GM12878 (cell line): ENCODE data around the gene RTN4RL1. TPM values are rescaled to one million over a fixed set of nuclear protein-coding genes. Genes with fewer than 3 reads are reported as not detected.

Experiments used
- ATAC-seq: fragments of 200-7000 bp; cut with Tn5 transposase; 3 replicates; pipeline ENCODE4 v1.9.1; 2020; ENCODE audit warnings: mild to moderate bottlenecking, moderate library complexity
- BruUV-seq: library from RNA; stranded (reverse); fragments of 400-500 nt; replicated peaks from 2 replicates; lab custom pipeline; 2021; lab: Mats Ljungman, UMichigan
- CTCF ChIA-PET: fragments of 300-600 bp; sonication (Branson Sonifier 250); formaldehyde crosslinking; extraction: SDS; loops from one replicate; lab custom pipeline; 2021; ENCODE audit warnings: inconsistent platforms; lab: Yijun Ruan, JAX
- POLR2A ChIA-PET: fragments of 350-600 bp; formaldehyde crosslinking; extraction: SDS; loops from one replicate; lab custom pipeline; 2021; ENCODE audit warnings: inconsistent platforms; lab: Charles Lee
- RAD21 ChIA-PET: fragments of 300-600 bp; sonication (Branson Sonifier 250); formaldehyde crosslinking; loops from one replicate; lab custom pipeline; 2023; ENCODE audit warnings: antibody characterized with exemption; ENCODE audit not compliant: unreplicated experiment; lab: Charles Lee
- SMC1A ChIA-PET: fragments of 300-600 bp; sonication (Branson Sonifier 250); formaldehyde crosslinking; loops from one replicate; lab custom pipeline; 2023; ENCODE audit not compliant: unreplicated experiment, uncharacterized antibody; lab: Charles Lee
- DNase-seq: peaks from one replicate; pipeline ENCODE4 v3.0.0-alpha.2; 2011; ENCODE audit warnings: low read depth, low spot score
- FAIRE-seq: peaks from 3 replicates; lab custom pipeline; 2011; peaks lifted over from hg19 to GRCh38; lab: Jason Lieb, UNC
- H2AFZ ChIP-seq: 2 replicates; pipeline ENCODE4 v1.6.0; 2011; ENCODE audit warnings: low read depth, low read length, control low read depth; ENCODE audit not compliant: control insufficient read depth
- H3K27ac ChIP-seq: 2 replicates; pipeline ENCODE4 v1.5.1; 2011; ENCODE audit warnings: control low read depth; ENCODE audit not compliant: control insufficient read depth, insufficient read depth
- H3K27me3 ChIP-seq, 2 experiments: replicated peaks in 1 of 2; 2 replicates each; pipeline versions ENCODE4 v1.6.0 to v1.6.1; 2011; ENCODE audit warnings: low read length in 1 of 2; ENCODE audit not compliant: control insufficient read depth in 2 of 2, insufficient read depth in 2 of 2
- H3K36me3 ChIP-seq, 2 experiments: 2 replicates each; pipeline ENCODE4 v1.5.1; 2011; ENCODE audit warnings: low read length in 1 of 2; ENCODE audit not compliant: control insufficient read depth in 2 of 2, insufficient read depth in 2 of 2
- H3K4me1 ChIP-seq: 2 replicates; pipeline ENCODE4 v1.6.1; 2011; ENCODE audit warnings: mild to moderate bottlenecking, low read length, moderate library complexity, mixed read lengths; ENCODE audit not compliant: control insufficient read depth, insufficient read depth
- H3K4me2 ChIP-seq: 2 replicates; pipeline ENCODE4 v1.6.0; 2011; ENCODE audit warnings: control low read depth; ENCODE audit not compliant: control insufficient read depth, insufficient read depth
- H3K4me3 ChIP-seq: fragments of 200-600 bp; sonication (generic); 2 replicates; pipeline ENCODE4 v1.5.1; 2016
- H3K79me2 ChIP-seq: 2 replicates; pipeline ENCODE4 v1.6.0; 2011; ENCODE audit warnings: low read length; ENCODE audit not compliant: control insufficient read depth, insufficient read depth
- H3K9ac ChIP-seq: 2 replicates; pipeline ENCODE4 v1.8.0; 2011; ENCODE audit warnings: low read length, control low read depth, mixed read lengths; ENCODE audit not compliant: control insufficient read depth, insufficient read depth
- H3K9me3 ChIP-seq: replicated peaks from 3 replicates; pipeline ENCODE4 v1.5.1; 2011; ENCODE audit warnings: mild to moderate bottlenecking, low read length; ENCODE audit not compliant: control insufficient read depth, insufficient read depth
- H4K20me1 ChIP-seq: 2 replicates; pipeline ENCODE4 v1.6.0; 2011; ENCODE audit not compliant: control insufficient read depth, insufficient read depth
- BHLHE40 ChIP-seq, 2 experiments: fragments of 450-650 bp in 1 of 2; IDR thresholded peaks; 2 replicates each; pipeline ENCODE4 v1.6.1; 2011 to 2017; ENCODE audit warnings: low read depth in 2 of 2, borderline replicate concordance in 1 of 2, improper control_type of control experiment in 1 of 2, low read length in 1 of 2, mild to moderate bottlenecking in 1 of 2
- CBX3 ChIP-seq: fragments of 200-600 bp; sonication (generic); IDR thresholded peaks from 2 replicates; pipeline ENCODE4 v1.6.1; 2016; ENCODE audit warnings: low read depth, borderline replicate concordance
- NFYB ChIP-seq: IDR thresholded peaks from 2 replicates; pipeline ENCODE4 v1.6.1; 2011; ENCODE audit warnings: low read depth, mild to moderate bottlenecking, low read length, improper control_type of control experiment, moderate library complexity; ENCODE audit not compliant: insufficient read depth
- TAF1 ChIP-seq: IDR thresholded peaks from 2 replicates; pipeline ENCODE4 v1.6.1; 2011; ENCODE audit warnings: mild to moderate bottlenecking, low read depth, low read length, borderline replicate concordance
- ZZZ3 ChIP-seq: IDR thresholded peaks from 2 replicates; pipeline ENCODE4 v1.6.1; 2011; ENCODE audit warnings: low read depth; ENCODE audit not compliant: control insufficient read depth, insufficient read length
- WGBS: methylation state at CpG from one replicate; pipeline ENCODE4 v1.1.6; 2016; ENCODE audit warnings: low lambda C conversion rate; ENCODE audit not compliant: insufficient replicate concordance, insufficient coverage; ENCODE audit errors: missing lambda C conversion rate; 5-methylcytosine and 5-hydroxymethylcytosine counted together
- in situ Hi-C: fragments of 300-500 bp; cut with MboI; formaldehyde crosslinking; loops from 9 replicates; pipeline ENCODE4 v1.14.3; 2018; ENCODE audit warnings: mixed read lengths
- intact Hi-C: fragments of 100-400 bp; cut with micrococcal nuclease; formaldehyde crosslinking; loops from one replicate; pipeline ENCODE4 v1.14.2; 2022; ENCODE audit not compliant: unreplicated experiment
- polyA plus RNA-seq, 11 experiments: library from polyadenylated mRNA; depleted of rRNA in 4 of 11; unstranded in 6 of 11; stranded (reverse) in 5 of 11; fragments of >200 nt; fragmentation: Nextera tagmentation in 4 of 11; fragmentation: Illumina TruSeq in 1 of 11; extraction: Ambion mirVana in 4 of 11; extraction: Trizol in 1 of 11; gene quantifications; 1 replicate in 1 of 11; 2 replicates in 10 of 11; pipeline versions ENCODE4 v1.2.1 to v1.2.3, GENCODE V29; 2011 to 2016; ENCODE audit warnings: inconsistent platforms in 2 of 11, missing spikeins in 2 of 11, low read depth in 1 of 11
- total RNA-seq, 4 experiments: library from RNA; depleted of rRNA in 3 of 4; stranded (reverse); fragments of >200 nt in 3 of 4; fragmentation: Illumina TruSeq in 1 of 4; extraction: Trizol in 1 of 4; gene quantifications; 2 replicates each; pipeline versions ENCODE4 v1.2.1 to v1.2.3, GENCODE V29; 2013 to 2021
- TF ChIP-seq, protein P1 (sequence below): fragments of 450-650 bp; IDR thresholded peaks from 2 replicates; pipeline ENCODE4 v1.6.1; 2017; ENCODE audit warnings: mild to moderate bottlenecking, moderate library complexity
- TF ChIP-seq, protein P2 (sequence below), 3 experiments: IDR thresholded peaks in 2 of 3; conservative IDR thresholded peaks in 1 of 3; 2 replicates each; pipeline ENCODE4 v1.5.1; 2011; ENCODE audit warnings: low read depth in 3 of 3, low read length in 3 of 3, mild to moderate bottlenecking in 3 of 3, control low read depth in 2 of 3, moderate library complexity in 2 of 3, inconsistent platforms in 1 of 3, mixed read lengths in 1 of 3; ENCODE audit not compliant: control insufficient read depth in 2 of 3, insufficient read depth in 1 of 3; ENCODE audit errors: extremely low read depth in 1 of 3
- TF ChIP-seq, protein P3 (sequence below): fragments of 450-650 bp; formaldehyde crosslinking; IDR thresholded peaks from 2 replicates; pipeline ENCODE4 v1.4.0; 2022; ENCODE audit warnings: mild to moderate bottlenecking, moderate library complexity

The RTN4RL1 gene
- total and polyA plus RNA-seq, 10 of the 15 experiments (the other 5 are each of a cell fraction or from before 2014, with no cell fraction given) = 0.08 to 0.11 (median 0.10) TPM; not detected in 7

DNA sequence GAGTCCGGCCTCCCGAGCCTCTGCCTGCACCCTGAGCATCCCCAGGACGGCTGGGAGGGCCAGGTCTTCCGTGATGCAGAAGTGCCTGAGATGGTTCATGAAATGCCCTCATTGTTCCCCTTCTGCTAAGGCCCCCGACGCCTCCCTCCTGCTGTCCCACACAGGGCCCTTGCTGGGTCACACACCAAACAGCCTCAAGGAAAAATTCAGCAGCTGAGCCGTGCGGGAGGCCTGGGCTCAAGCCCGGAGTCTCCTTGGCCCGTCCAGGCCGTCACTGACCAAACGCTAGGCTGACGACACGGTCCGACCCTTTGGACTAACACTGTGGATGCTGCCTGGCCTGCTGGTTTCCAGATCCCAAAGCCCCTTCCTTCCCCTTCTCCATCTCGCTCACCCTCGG, 90.2 kb downstream of the RTN4RL1 start (continued):
- TF ChIP-seq, protein P1, sequence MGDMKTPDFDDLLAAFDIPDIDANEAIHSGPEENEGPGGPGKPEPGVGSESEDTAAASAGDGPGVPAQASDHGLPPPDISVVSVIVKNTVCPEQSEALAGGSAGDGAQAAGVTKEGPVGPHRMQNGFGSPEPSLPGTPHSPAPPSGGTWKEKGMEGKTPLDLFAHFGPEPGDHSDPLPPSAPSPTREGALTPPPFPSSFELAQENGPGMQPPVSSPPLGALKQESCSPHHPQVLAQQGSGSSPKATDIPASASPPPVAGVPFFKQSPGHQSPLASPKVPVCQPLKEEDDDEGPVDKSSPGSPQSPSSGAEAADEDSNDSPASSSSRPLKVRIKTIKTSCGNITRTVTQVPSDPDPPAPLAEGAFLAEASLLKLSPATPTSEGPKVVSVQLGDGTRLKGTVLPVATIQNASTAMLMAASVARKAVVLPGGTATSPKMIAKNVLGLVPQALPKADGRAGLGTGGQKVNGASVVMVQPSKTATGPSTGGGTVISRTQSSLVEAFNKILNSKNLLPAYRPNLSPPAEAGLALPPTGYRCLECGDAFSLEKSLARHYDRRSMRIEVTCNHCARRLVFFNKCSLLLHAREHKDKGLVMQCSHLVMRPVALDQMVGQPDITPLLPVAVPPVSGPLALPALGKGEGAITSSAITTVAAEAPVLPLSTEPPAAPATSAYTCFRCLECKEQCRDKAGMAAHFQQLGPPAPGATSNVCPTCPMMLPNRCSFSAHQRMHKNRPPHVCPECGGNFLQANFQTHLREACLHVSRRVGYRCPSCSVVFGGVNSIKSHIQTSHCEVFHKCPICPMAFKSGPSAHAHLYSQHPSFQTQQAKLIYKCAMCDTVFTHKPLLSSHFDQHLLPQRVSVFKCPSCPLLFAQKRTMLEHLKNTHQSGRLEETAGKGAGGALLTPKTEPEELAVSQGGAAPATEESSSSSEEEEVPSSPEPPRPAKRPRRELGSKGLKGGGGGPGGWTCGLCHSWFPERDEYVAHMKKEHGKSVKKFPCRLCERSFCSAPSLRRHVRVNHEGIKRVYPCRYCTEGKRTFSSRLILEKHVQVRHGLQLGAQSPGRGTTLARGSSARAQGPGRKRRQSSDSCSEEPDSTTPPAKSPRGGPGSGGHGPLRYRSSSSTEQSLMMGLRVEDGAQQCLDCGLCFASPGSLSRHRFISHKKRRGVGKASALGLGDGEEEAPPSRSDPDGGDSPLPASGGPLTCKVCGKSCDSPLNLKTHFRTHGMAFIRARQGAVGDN = no peak
- TF ChIP-seq ZZZ3 = no peak

DNA sequence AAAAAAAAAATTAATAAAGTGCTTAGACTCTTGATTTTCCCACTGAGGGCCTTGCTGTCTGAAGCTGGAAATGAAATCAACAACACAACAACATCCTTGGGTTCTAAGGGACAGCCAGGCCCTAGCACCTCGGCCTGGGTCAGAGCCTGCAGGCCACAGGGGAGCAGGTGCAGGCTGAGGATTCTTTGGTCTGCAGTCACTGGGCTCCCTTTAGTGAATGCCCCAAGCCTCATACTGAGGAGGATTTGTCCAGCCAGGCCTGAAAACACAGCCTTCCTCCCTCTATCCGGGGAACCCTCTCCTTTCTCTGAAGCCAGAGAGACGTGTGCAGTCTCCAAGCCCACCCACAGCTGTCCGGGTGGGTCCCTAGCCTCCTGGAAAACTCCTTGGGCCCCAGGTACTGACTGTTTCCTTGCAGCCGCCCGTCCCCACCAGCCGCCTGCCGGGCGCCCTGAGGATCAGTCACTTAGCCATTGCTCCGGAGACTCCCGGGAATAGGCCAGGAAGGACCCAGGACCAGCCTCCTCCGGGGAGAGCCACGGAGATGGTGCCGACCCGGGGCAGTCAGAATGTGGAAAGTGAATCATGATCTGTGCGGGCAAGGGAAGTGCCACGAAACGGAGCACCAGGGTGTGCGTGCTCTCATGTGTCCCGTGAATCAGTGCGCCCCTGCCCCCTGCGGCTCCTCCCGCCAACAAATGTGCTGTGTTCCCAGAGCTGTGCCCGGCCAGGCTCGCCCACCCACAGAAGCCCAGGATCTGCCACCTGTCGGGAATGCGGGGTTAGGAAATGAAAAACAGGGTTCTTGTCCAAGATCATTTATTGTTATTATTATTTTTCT, 91.0 kb downstream of the RTN4RL1 start:
- H3K4me1 ChIP-seq = no peaks in the 10 kb centered on the region
- no peak overlapping the region for H2AFZ ChIP-seq
- no peak for FAIRE-seq
- H3K27ac ChIP-seq = no peak overlapping the region
- H3K79me2 ChIP-seq = no peaks in the 10 kb centered on the region
- H3K4me3 ChIP-seq = no peak overlapping the region
- no TSS peak for BruUV-seq
- ChIA-PET RAD21 (no interaction called here), SMC1A (no interaction called here), POLR2A (no interaction called here), CTCF (no interaction called here)
- no peaks in the 10 kb centered on the region for H3K27me3 ChIP-seq
- no peaks in the 10 kb centered on the region for H3K36me3 ChIP-seq
- 53% methylated on average over 27 of the region's 27 CpGs for WGBS
- DNase-seq = no peak
- no peak overlapping the region for H3K9ac ChIP-seq
- TF ChIP-seq, protein P2, sequence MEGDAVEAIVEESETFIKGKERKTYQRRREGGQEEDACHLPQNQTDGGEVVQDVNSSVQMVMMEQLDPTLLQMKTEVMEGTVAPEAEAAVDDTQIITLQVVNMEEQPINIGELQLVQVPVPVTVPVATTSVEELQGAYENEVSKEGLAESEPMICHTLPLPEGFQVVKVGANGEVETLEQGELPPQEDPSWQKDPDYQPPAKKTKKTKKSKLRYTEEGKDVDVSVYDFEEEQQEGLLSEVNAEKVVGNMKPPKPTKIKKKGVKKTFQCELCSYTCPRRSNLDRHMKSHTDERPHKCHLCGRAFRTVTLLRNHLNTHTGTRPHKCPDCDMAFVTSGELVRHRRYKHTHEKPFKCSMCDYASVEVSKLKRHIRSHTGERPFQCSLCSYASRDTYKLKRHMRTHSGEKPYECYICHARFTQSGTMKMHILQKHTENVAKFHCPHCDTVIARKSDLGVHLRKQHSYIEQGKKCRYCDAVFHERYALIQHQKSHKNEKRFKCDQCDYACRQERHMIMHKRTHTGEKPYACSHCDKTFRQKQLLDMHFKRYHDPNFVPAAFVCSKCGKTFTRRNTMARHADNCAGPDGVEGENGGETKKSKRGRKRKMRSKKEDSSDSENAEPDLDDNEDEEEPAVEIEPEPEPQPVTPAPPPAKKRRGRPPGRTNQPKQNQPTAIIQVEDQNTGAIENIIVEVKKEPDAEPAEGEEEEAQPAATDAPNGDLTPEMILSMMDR (IDR thresholded peaks at IDR 0.05 in 2 of 3, conservative IDR thresholded peaks at IDR 0.05 in 1 of 3; ENCODE audit: control insufficient read depth in 2 of 3, extremely low read depth in 1 of 3, insufficient read depth in 1 of 3, low read depth in 3 of 3, low read length in 3 of 3) = no peak
- TF ChIP-seq CBX3 (no peak), TAF1 (no peak), BHLHE40 (IDR thresholded peaks at IDR 0.05; ENCODE audit: borderline replicate concordance in 1 of 2, low read depth in 2 of 2, low read length in 1 of 2) (no peak), NFYB (no peak)
- TF ChIP-seq, protein P3, sequence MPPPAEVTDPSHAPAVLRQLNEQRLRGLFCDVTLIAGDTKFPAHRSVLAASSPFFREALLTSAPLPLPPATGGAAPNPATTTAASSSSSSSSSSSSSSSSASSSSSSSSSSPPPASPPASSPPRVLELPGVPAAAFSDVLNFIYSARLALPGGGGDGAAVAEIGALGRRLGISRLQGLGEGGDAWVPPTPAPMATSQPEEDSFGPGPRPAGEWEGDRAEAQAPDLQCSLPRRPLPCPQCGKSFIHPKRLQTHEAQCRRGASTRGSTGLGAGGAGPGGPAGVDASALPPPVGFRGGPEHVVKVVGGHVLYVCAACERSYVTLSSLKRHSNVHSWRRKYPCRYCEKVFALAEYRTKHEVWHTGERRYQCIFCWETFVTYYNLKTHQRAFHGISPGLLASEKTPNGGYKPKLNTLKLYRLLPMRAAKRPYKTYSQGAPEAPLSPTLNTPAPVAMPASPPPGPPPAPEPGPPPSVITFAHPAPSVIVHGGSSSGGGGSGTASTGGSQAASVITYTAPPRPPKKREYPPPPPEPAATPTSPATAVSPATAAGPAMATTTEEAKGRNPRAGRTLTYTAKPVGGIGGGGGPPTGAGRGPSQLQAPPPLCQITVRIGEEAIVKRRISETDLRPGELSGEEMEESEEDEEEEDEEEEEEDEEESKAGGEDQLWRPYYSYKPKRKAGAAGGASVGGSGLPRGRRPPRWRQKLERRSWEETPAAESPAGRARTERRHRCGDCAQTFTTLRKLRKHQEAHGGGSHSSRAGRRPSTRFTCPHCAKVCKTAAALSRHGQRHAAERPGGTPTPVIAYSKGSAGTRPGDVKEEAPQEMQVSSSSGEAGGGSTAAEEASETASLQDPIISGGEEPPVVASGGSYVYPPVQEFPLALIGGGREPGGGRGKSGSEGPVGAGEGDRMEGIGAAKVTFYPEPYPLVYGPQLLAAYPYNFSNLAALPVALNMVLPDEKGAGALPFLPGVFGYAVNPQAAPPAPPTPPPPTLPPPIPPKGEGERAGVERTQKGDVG (CRISPR knock-in tag) = no peak
- H3K9me3 ChIP-seq = no peaks in the 10 kb centered on the region
- no peak for ATAC-seq
- no peaks in the 10 kb centered on the region for H4K20me1 ChIP-seq
- in situ Hi-C loops (no loop called here), intact Hi-C loops (no loop called here)
- H3K4me2 ChIP-seq = no peak overlapping the region
